Measurements from ENCODE around the gene ZNF660. TPM values are rescaled to one million over a fixed set of nuclear protein-coding genes. Genes with fewer than 3 reads are reported as not detected.

The ZNF660 gene
- polyA plus RNA-seq, 1 donor from 2014 or later, result 8.1 TPM

GRCh38 chr3:44562147-44562546, 22.6 kb upstream of the ZNF660 start:
- Histone ChIP-seq H3K79me2 (replicated peaks; ENCODE audit: insufficient read depth, low read length) (no peaks in the 10 kb centered on the region), H3K9me3 (ENCODE audit: low read length) (peaks cover 7% of the 10 kb centered on the region), H3K36me3 (ENCODE audit: insufficient read depth, low read length) (peaks cover 7% of the 10 kb centered on the region), H2AFZ (ENCODE audit: low read depth, low read length) (no peak overlapping the region), H3K9ac (ENCODE audit: low read length) (no peak overlapping the region), H3F3A (ENCODE audit: insufficient read depth, low read length, poor library complexity, severe bottlenecking) (no peaks in the 10 kb centered on the region), H3K4me2 (ENCODE audit: low read length) (no peak overlapping the region), H3K27ac (ENCODE audit: low read length) (no peak overlapping the region), H3K27me3 (ENCODE audit: insufficient read depth, low read depth, low read length) (no peaks in the 10 kb centered on the region), H4K20me1 (ENCODE audit: insufficient read depth) (no peaks in the 10 kb centered on the region), H3K4me3 (ENCODE audit: low read length) (no peak overlapping the region), H3K9me2 (ENCODE audit: insufficient read depth, low read length) (no peaks in the 10 kb centered on the region)
- no peak for TF ChIP-seq RAD21 (conservative IDR thresholded peaks at IDR 0.05)
- no peak for TF ChIP-seq MXI1 (conservative IDR thresholded peaks at IDR 0.05; ENCODE audit: poor library complexity, severe bottlenecking)
- TF ChIP-seq TAF1 (IDR thresholded peaks at IDR 0.05; ENCODE audit: low read depth), result no peak
- TF ChIP-seq EP300 (conservative IDR thresholded peaks at IDR 0.05; ENCODE audit: poor library complexity, severe bottlenecking), result no peak
- TF ChIP-seq EZH2 (IDR thresholded peaks at IDR 0.05; ENCODE audit: borderline replicate concordance, insufficient read depth, low read length, poor library complexity, severe bottlenecking), result no peak
- no peak for TF ChIP-seq POLR2AphosphoS5 (IDR thresholded peaks at IDR 0.05)
- no peak for TF ChIP-seq REST (IDR thresholded peaks at IDR 0.05; ENCODE audit: borderline replicate concordance)
- TF ChIP-seq SMC3 (conservative IDR thresholded peaks at IDR 0.05; ENCODE audit: poor library complexity), result no peak
- no peak for TF ChIP-seq CTCF (IDR thresholded peaks at IDR 0.05; ENCODE audit: poor library complexity, severe bottlenecking)

GRCh38 chr3:44568561-44568960, 16.2 kb upstream of the ZNF660 start:
- no peak for TF ChIP-seq REST (IDR thresholded peaks at IDR 0.05; ENCODE audit: borderline replicate concordance)
- H3K27me3 ChIP-seq (ENCODE audit: insufficient read depth, low read depth, low read length), result no peaks in the 10 kb centered on the region
- no peaks in the 10 kb centered on the region for H3K9me2 ChIP-seq (ENCODE audit: insufficient read depth, low read length)
- H3K4me2 ChIP-seq (ENCODE audit: low read length), result no peak overlapping the region
- H4K20me1 ChIP-seq (ENCODE audit: insufficient read depth), result no peaks in the 10 kb centered on the region
- H3K9me3 ChIP-seq (ENCODE audit: low read length), result no peaks in the 10 kb centered on the region
- H3K36me3 ChIP-seq (ENCODE audit: insufficient read depth, low read length), result no peaks in the 10 kb centered on the region
- no peaks in the 10 kb centered on the region for H3K79me2 ChIP-seq (replicated peaks; ENCODE audit: insufficient read depth, low read length)
- H3K9ac ChIP-seq (ENCODE audit: low read length), result no peak overlapping the region
- no peaks in the 10 kb centered on the region for H3F3A ChIP-seq (ENCODE audit: insufficient read depth, low read length, poor library complexity, severe bottlenecking)
- no peak overlapping the region for H3K27ac ChIP-seq (ENCODE audit: low read length)
- H2AFZ ChIP-seq (ENCODE audit: low read depth, low read length), result no peak overlapping the region
- no peak overlapping the region for H3K4me3 ChIP-seq (ENCODE audit: low read length)

Data from neural cell (in vitro differentiated cells).